GM18517 (cell line): ENCODE data around the gene POLDIP2.

Source experiments
- ATAC-seq: cut with Tn5 transposase; IDR thresholded peaks from one replicate; pipeline ENCODE4 v1.9.1; 2021; ENCODE audit warnings: mild to moderate bottlenecking, moderate library complexity; ENCODE audit not compliant: unreplicated experiment

The POLDIP2 gene

DNA sequence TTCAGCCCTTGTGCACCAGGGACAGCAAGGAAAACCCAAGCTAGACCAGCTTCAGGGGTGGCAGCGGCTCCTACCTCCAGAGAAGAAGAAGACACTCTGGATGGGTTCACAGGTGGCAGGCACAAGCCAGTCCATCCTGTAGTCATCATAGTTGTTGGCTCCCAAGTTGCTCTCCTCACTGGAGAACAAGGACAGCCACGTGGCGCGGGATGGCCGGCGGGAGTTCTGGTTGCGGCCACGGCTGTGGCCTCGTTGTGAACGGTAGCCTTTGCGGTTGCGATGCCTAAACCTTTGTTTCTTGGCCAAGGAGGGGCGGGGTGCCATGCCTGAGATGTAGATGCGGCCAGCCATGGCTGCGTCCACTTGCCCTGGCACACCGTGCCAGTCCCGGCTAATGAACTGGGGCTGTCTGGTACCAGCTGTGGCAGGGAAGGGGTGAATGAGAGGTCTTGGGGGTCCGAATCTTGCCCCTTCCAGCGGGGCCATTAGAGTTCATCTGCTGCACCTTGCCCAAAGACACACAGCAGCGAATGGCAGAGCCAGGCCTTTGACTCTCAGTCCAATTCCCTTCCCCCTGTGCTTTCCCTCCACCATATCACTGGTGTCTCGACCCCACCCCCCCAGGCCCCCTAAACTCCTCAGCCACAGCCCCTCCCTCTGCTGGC, 10.4 kb upstream of the POLDIP2 start:
- no peak for ATAC-seq

GRCh38 chr17:28366605-28367004, 9.3 kb upstream of the POLDIP2 start:
- ATAC-seq = no peak

- no peak for ATAC-seq
Measured at GRCh38 chr17:28365487-28365886, 8.2 kb upstream of the POLDIP2 start.

DNA sequence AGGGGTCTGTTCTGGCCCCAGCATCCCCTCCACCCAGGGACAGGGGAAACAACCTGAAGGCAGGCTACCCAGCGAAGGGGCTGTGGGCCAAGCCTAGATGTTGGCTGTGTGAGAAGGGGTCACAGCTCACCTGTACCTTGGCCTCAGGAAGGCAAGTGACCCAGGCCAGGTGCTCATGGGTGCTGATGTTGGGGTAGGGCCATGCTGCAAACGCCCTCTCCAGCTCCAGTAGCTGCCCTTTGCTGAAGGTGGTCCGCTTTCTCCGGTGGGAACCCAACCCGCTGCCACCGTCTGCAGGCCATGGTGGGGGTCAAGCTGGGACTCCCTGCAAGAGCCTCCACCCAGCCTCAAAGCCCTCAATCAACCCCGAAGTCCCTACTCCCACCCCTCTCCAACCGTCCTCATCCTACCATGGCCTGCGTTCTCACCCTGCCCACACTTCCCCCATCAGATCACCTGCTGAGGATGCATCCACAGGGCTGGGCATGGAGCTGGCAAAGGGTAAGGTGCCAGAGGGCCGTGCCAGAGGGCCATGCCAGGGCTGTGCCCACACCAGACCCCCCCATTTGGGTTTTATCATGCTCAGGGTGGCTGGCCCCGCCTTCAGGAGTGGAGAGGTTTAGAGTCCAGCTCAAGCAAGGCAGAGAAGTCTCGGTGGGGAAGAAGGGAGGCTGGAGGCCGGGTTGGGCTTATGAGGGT, 7.5 kb upstream of the POLDIP2 start, which contains the start of gene SEBOX:
Gene SEBOX, minus strand, starts transcription at position 535 of the 699 bp plus-strand sequence. Its CDS starts 48 bp downstream, at position 487.
- no peak for ATAC-seq

DNA sequence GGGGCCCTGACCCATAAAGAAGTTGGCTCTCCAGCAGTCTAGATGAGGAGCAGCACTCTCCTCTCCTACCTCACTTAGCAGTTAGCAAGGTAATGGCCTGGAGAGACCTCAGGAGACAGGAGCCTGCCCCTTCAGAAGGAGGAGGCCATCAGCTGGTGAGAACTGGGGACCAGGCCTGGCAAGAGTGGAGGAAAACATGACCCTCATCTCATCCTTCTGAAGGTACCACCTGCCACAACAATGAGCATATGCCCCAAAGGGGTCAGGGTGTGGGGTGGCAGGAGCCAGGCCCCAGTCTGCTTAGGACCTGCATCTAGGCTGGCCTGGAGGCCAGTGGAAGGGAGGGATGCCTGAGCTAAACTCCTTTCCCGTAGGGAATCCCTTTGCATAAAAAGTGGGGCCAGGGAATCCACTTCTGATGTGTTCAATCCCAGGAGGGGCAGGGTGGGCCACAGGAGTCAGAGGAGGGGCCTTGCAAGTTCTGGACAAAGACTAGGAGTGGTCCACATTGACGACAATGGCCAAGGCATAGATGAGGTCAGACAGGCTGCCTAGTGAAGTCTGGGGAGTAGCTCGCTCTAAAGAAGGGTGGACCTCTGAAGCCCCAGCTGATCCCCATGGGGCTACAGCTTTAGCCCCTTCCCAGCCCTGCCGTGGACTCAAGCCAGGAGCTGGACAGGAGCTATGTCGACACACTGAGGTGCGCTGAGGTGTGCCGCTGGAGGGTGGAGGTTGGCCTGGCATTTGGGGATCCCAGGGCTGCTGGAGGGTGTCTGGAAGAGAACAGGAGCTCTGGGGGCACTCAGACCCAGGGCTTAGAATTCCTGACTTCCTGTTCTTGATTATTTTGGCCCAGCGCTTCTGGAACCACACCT, 6.7 kb upstream of the POLDIP2 start:
- no peak for ATAC-seq

GRCh38 chr17:28363186-28363585, 5.9 kb upstream of the POLDIP2 start:
- ATAC-seq = no peak

DNA sequence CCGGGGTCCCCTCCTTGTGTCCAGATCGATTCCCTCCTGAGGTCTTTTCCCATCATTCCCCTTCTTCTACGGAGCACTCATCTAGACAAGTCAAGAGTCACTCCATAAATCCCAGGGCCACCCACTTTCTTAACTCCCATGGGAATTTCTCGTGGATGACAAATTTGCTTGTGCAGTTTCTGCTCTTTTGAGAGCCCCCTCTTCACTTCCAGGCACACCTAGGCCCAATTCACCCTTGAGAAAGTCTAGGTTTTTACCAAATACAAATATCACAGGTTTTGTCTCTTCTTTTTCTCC, 522 bp upstream of the POLDIP2 start:
- no peak for ATAC-seq

DNA sequence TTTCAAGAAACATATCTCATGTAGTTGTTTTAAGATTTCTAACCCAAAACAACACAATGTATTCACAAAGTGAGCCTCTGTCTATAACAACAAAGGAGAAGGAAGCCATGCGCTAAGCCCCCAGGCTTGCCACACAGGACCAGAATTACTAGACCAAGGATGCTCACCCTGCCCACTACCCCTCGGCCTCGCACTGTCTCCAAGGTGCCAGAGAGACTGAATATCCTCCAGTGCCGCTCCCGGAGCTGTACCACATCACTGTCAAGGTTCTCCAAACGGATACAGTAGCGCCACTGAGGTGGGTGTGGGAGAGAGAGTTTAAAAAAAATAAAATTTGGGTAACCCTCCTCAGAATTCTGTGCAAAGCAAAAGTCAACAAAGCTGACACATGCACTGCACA, 7.1 kb downstream of the POLDIP2 start:
- no peak for ATAC-seq

DNA sequence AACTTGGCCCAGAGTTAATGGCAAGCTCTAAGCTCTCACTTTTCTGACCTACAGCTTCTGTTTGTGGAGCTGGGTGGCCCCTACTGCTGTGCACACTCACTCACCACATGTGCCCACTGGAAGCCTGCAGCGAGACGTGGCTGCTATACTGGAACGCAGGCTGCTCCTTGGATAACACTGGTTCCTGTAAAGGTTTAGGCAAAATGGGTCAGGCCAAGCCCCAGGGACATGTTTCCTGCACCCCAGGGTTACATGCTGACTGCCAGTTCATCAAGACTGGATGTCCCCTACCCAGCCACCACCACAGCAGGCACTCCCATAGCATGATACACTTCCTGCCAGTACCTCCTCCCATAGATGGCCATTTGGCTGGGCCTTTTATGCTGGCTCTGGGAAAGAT, 8.3 kb downstream of the POLDIP2 start:
- no peak for ATAC-seq

DNA sequence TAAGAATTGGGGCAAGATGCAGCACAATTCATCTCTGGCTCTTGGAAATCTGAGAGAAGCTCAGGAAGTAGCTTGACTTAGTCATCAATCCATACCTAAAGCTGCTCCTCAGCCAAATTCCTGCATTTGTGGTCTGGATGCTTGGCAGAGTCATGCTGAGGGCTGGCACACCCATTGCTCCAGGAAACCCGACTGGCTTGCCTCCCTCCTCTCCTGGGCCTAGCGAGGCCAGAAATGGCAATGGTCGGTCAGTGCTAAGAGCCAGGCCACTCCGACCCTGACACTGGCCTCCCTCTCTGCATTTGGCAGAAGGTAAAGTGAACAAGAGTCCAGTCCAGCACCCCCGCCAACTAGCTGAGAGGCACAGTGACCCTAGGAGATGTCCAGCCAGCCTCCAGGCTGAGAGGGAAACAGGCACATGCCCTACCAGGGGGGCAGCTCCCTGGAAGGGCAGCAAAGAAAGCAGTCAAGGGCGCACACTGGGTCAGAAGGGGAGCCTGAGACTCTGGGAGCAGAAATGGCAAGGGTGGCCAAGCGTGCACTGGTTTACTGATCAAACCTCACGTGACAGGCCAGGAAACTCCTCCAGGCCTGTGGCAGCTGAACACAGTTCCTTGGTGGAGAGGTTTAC, 10.0 kb downstream of the POLDIP2 start:
- no peak for ATAC-seq

GRCh38 chr17:28346746-28347246, 10.5 kb downstream of the POLDIP2 start:
- no peak for ATAC-seq

DNA sequence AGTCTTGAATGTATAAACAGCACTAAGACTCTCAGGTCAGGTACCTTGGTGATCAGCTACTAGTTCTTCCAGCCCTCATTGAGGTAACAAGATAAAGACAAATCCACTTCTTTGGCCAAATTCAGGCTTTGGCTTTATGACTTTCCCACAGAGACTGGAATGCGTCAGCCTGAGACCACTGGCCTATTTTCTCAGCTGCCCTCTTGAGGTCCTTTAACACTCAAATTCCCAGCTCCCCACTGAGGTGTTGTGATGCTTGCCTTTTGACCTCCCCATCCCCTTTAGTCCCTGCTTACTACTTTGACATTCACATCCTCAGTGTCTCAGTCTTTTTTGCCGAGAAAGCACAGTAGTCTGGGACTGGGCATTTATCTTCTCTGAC, 11.1 kb downstream of the POLDIP2 start:
- no peak for ATAC-seq

DNA sequence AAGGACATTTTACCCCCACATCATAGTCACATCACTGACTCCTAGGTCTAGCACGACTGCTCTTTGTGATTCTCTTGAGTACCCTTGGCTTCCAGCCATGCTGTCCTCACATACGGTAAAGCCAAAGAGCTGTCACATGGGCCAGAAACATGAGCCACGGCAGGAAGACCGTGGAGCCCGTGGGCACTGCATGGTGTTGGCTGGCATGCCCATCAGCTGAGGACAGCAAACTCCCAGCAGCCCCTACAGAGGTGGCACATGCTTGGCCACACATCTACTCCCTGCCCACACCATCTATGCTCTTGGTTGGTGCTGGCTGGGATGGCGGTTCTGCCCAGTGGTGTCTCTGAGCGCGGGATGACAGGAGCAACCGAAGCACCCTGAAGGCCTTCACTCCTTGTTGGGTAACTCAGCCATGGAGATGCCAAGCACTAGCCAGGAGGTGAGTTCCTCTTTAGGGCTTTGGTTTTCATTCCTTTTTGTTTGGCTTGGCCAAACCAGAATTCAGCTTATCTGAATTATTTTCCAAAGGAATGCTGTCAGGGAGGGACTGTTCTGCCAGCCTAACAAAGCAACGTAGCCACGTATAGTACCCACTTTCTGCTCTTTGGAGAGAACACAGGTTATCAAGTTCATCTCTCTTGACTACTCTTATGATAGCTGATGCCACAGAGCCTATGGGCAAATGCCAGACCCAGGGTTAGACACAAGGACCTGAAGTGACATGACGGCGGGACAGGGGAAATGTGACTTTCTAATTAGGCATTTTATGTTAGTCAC, 11.7 kb downstream of the POLDIP2 start:
- no peak for ATAC-seq

- ATAC-seq = no peak
Measured at GRCh38 chr17:28344435-28344901, 12.9 kb downstream of the POLDIP2 start.

DNA sequence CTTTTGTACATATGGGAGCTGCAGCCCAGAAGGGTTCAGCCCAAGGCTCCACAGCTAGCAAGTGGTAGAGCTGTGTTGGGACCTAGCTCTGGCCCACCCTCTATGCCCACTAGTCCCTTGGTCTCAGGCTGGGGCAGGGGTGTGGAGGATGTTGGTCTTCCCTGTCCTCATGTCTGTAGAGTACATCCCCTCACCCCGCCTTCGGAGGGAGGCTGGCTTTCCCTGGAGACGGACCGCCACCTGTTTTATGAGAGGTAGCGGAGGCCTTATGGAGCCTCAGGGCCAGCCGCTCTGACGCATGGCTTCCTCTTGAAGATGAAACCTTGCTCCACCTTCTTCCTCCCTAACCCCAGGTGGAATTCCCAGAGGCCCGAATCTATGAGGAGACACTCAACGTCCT, 13.3 kb downstream of the POLDIP2 start:
- no peak for ATAC-seq

DNA sequence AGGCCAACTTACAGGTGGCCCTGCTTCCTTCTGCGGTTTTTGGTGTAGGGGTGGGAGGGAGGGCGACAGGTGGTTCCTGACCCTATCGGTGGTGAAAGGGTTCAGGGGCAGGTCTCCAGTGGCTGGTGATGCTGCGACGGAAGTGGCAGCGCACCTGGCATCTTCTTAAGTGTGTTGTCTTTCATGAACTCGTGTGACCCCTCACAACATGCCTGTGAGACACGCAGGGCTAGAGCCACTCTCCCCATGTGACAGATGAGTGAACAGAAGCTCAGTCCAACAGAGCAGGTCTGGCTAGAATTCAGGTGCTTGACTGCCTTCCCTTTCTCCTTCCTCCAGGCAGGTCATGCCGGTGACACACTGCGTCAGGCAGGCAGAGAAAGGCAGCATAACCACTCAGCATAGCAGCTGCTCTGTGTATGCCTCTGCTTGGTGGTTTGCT, 13.8 kb downstream of the POLDIP2 start:
- ATAC-seq = no peak

DNA sequence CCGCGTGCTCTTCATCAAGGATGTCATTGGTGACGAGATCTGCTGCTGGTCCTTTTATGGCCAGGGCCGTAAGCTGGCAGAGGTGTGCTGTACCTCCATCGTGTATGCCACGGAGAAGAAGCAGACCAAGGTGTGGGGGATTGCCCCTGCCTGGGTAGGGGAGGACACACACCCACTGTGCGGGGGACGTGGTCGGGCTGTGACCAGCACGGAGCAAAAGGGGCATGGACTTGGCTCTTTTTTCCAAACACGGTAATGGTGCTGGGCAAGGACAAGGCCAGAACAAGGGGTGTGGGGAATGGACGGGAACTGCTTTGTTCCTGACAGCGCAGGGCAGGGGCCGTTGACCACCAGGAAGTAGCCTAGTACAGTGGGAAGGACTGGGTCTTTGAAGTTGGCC, 15.0 kb downstream of the POLDIP2 start:
- no peak for ATAC-seq

DNA sequence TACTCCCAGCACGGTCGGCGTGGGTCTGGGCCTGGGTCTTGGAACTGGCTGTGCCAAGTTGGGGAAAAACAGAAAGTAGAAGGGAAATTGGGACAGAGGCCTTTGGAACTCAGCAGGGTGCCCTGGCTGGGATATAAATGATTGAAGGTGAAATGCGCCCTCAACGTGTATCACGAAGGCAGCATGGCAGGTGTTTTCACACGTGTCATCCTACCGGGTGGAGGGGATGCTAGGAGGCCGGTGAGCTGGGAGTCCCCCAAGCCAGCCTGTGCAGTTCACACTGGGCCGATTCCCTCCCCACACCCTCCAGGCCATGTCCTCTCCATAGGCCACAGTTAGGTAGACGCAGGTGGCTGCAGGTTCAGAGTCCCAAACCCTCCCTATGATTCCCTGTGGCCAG, 15.8 kb downstream of the POLDIP2 start:
- ATAC-seq = no peak

- ATAC-seq = no peak
Measured at GRCh38 chr17:28340374-28340773, 17.0 kb downstream of the POLDIP2 start.

DNA sequence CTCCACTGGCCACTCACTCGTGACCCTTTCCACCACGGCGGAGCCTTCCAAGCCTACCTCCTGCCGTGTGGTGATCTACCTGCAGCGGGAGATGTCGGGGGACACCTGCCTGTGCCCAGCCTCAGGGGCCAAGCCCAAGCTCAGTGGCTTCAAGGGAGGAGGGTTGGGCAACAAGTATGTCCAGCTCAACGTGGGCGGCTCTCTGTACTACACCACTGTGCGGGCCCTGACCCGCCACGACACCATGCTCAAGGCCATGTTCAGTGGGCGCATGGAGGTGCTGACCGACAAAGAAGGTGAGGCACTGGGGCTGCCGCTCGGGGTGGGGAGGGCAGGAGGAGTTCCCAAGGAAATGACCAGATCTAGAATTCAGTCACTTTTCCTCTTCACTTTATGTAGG, 17.9 kb downstream of the POLDIP2 start:
- ATAC-seq = no peak
